Colonic mucosa (tissue), 4 donors: Measurements from ENCODE around the gene TBC1D5. TPM values are rescaled to one million over a fixed set of nuclear protein-coding genes. Genes with fewer than 3 reads are reported as not detected.

Source experiments
- DNase-seq: peaks from one replicate; pipeline ENCODE4 v3.0.0-alpha.2; 2020
- H3K27ac ChIP-seq: fragments of 200-600 bp; one replicate; pipeline ENCODE4 v1.8.0; 2021
- H3K27me3 ChIP-seq: fragments of 200-600 bp; one replicate; pipeline ENCODE4 v1.8.0; 2021
- H3K36me3 ChIP-seq: fragments of 200-600 bp; one replicate; pipeline ENCODE4 v1.8.0; 2021
- H3K4me1 ChIP-seq: fragments of 200-600 bp; one replicate; pipeline ENCODE4 v1.8.0; 2021; ENCODE audit warnings: mild to moderate bottlenecking
- H3K4me3 ChIP-seq: fragments of 200-600 bp; one replicate; pipeline ENCODE4 v1.8.0; 2021
- H3K9ac ChIP-seq, 2 donors: one replicate each; pipeline ENCODE4 v1.7.0; 2013; ENCODE audit warnings: control low read depth in 2 of 2, low read depth in 2 of 2, low read length in 2 of 2
- H3K9me3 ChIP-seq: fragments of 200-600 bp; one replicate; pipeline ENCODE4 v1.8.0; 2021
- CTCF ChIP-seq: fragments of 200-600 bp; IDR thresholded peaks from one replicate; pipeline ENCODE4 v1.8.0; 2022; ENCODE audit warnings: antibody characterized with exemption, mild to moderate bottlenecking
- intact Hi-C: fragments of 100-400 bp; cut with DNase I; formaldehyde crosslinking; loops from one replicate; pipeline ENCODE4 v1.14.1; 2022
- total RNA-seq, 2 donors: library from RNA; stranded (reverse); fragmentation: NEBNext Ultra II Directional in 1 of 2; extraction: Animal tissue kit (Norgen Biotek cat#: 25700) in 1 of 2; gene quantifications; one replicate each; pipeline ENCODE4 v1.2.1, GENCODE V29; 2021
- donor health status: healthy.
- donor health status: DM: no; HTN: no; CAD: no.
- donor health status: DM: no; HTN: no; CAD: no.

Gene TBC1D5
- total RNA-seq, 2 donors from 2014 or later, result 29.9 to 31.2 TPM

- DNase-seq, result no peak
- intact Hi-C loops, result no loop called here
- Histone ChIP-seq H3K36me3 (no peaks in the 10 kb centered on the region), H3K4me1 (no peaks in the 10 kb centered on the region), H3K27ac (no peak overlapping the region), H3K4me3 (no peak overlapping the region), H3K9ac (no peak overlapping the region), H3K9me3 (no peaks in the 10 kb centered on the region), H3K27me3 (no peaks in the 10 kb centered on the region)
- no peak for TF ChIP-seq CTCF
These were observed 170.7 kb downstream of the TBC1D5 start for GRCh38 chr3:17571686-17572085.

DNA sequence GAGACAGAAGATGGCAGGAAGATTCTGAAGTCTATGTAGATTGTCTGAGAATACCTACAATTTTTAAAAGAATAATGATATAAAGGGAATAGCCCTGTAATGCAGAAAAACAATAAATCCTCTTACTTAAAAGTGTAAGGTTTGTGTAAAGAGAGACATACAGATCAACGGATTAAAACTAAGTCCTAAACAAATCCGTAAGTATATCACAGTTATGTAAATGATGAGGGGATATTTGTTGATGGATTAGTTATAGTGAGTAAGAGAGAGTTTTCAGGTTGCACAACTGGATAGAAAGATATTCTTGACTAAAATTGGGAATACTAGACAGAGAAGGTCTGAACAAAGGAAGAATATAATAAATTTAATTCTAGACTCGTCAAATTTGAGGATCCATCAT is 179.6 kb downstream of the TBC1D5 start:
- TF ChIP-seq CTCF, result no peak
- Histone ChIP-seq H3K4me1 (no peaks in the 10 kb centered on the region), H3K36me3 (no peaks in the 10 kb centered on the region), H3K4me3 (no peak overlapping the region), H3K9ac (no peak overlapping the region), H3K27me3 (no peaks in the 10 kb centered on the region), H3K9me3 (no peaks in the 10 kb centered on the region), H3K27ac (no peak overlapping the region)
- DNase-seq, result no peak
- intact Hi-C loops, result no loop called here

- no peak overlapping the region for H3K27ac ChIP-seq
- no peak for TF ChIP-seq CTCF
- H3K4me1 ChIP-seq, result no peaks in the 10 kb centered on the region
- H3K4me3 ChIP-seq, result no peak overlapping the region
- H3K9ac ChIP-seq, result no peak overlapping the region
- no peaks in the 10 kb centered on the region for H3K27me3 ChIP-seq
- no peaks in the 10 kb centered on the region for H3K36me3 ChIP-seq
- DNase-seq, result no peak
- H3K9me3 ChIP-seq, result no peaks in the 10 kb centered on the region
- intact Hi-C loops, result no loop called here
These were observed 183.9 kb downstream of the TBC1D5 start for GRCh38 chr3:17558565-17558964.

DNA sequence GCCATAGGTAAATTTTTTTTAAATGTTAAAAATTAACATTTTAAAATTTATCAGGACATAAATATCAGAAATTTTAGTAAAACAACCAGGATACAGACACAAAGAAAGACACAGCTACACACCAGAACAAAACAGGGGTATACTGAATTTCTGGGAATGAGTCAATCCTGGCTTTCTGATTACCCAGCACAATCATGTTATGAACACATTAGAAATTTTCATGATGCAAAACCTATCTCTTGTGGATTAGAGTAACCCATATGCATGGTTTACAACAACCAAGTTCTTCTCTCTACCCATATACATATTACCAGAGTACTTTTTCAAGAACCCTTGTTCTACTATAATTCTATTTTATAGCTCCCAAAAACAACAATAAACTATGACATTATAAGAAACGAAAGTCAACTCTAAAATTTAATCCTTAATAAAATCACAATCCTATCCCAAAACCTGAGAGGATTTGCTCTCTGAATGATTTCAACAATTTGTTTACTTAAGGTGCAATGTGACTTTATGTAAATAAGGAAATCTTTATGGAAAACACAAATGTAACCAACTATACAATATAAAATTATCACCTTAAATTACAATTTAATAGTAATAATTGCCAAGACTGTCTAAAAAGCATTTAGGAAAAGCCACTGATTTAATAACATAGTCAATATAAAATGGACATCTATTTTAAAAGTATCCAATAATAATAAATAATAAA is 184.5 kb downstream of the TBC1D5 start:
- Histone ChIP-seq H3K9me3 (no peaks in the 10 kb centered on the region), H3K27ac (no peak overlapping the region), H3K4me1 (no peaks in the 10 kb centered on the region), H3K4me3 (no peak overlapping the region), H3K27me3 (no peaks in the 10 kb centered on the region), H3K36me3 (no peaks in the 10 kb centered on the region), H3K9ac (no peak overlapping the region)
- TF ChIP-seq CTCF, result no peak
- intact Hi-C loops, result no loop called here
- no peak for DNase-seq

- H3K9ac ChIP-seq, result no peak overlapping the region
- no peak for DNase-seq
- no peak overlapping the region for H3K4me3 ChIP-seq
- H3K4me1 ChIP-seq, result no peaks in the 10 kb centered on the region
- no peaks in the 10 kb centered on the region for H3K9me3 ChIP-seq
- no peak for TF ChIP-seq CTCF
- intact Hi-C loops, result no loop called here
- H3K36me3 ChIP-seq, result no peaks in the 10 kb centered on the region
- no peak overlapping the region for H3K27ac ChIP-seq
- H3K27me3 ChIP-seq, result no peaks in the 10 kb centered on the region
These were observed 186.9 kb downstream of the TBC1D5 start for GRCh38 chr3:17555525-17555924.
